Neural progenitor cell (in vitro differentiated cells): ENCODE measurements around the gene DNAH7. TPM values are rescaled to one million over a fixed set of nuclear protein-coding genes. Genes with fewer than 3 reads are reported as not detected.
"Not testable (repeated sequence)": the region's sequence is repeated elsewhere in the genome, so short reads cannot be mapped to it uniquely, and the experiment has no call there.

Source experiments
- DNase-seq: peaks from one replicate; pipeline ENCODE4 v3.0.0-alpha.2; 2016; ENCODE audit warnings: low spot score
- H2AFZ ChIP-seq: fragments of 200-600 bp; sonication (generic); replicated peaks from 2 replicates; pipeline ENCODE4 v1.6.1; 2016; ENCODE audit warnings: antibody characterized with exemption
- H3F3A ChIP-seq: fragments of 200-600 bp; sonication (generic); 2 replicates; pipeline ENCODE4 v1.6.1; 2016; ENCODE audit warnings: antibody characterized with exemption, low read depth
- H3K27ac ChIP-seq: fragments of 200-600 bp; sonication (generic); 2 replicates; pipeline ENCODE4 v1.5.1; 2016; ENCODE audit warnings: mild to moderate bottlenecking
- H3K27me3 ChIP-seq: fragments of 200-600 bp; sonication (generic); 2 replicates; pipeline ENCODE4 v1.6.1; 2016; ENCODE audit warnings: mild to moderate bottlenecking, moderate library complexity
- H3K36me3 ChIP-seq: fragments of 200-600 bp; sonication (generic); 2 replicates; pipeline ENCODE4 v1.5.1; 2016
- H3K4me1 ChIP-seq: fragments of 200-600 bp; sonication (generic); 2 replicates; pipeline ENCODE4 v1.6.1; 2016; ENCODE audit warnings: mixed run types
- H3K4me2 ChIP-seq: fragments of 200-600 bp; sonication (generic); 2 replicates; pipeline ENCODE4 v1.6.1; 2016
- H3K4me3 ChIP-seq: fragments of 200-600 bp; sonication (generic); 2 replicates; pipeline ENCODE4 v1.5.1; 2016
- H3K79me2 ChIP-seq: fragments of 200-600 bp; sonication (generic); 2 replicates; pipeline ENCODE4 v1.6.1; 2016; ENCODE audit warnings: low read depth
- H3K9ac ChIP-seq: fragments of 200-600 bp; sonication (generic); 2 replicates; pipeline ENCODE4 v1.6.1; 2016
- H3K9me3 ChIP-seq: fragments of 200-600 bp; sonication (generic); 2 replicates; pipeline ENCODE4 v1.5.1; 2016; ENCODE audit warnings: low read depth
- H4K20me1 ChIP-seq: fragments of 200-600 bp; sonication (generic); 2 replicates; pipeline ENCODE4 v1.6.1; 2016; ENCODE audit warnings: low read depth
- H3K27ac Mint-ChIP-seq: 3 replicates; pipeline ENCODE4 v1.8.0; 2021; ENCODE audit warnings: mixed read lengths
- H3K27me3 Mint-ChIP-seq: 2 replicates; pipeline ENCODE4 v1.8.0; 2022; ENCODE audit warnings: low read depth, mild to moderate bottlenecking, inconsistent platforms, moderate library complexity, mixed read lengths; ENCODE audit not compliant: insufficient read depth
- H3K36me3 Mint-ChIP-seq: 3 replicates; pipeline ENCODE4 v1.8.0; 2021; ENCODE audit warnings: mixed read lengths
- H3K4me1 Mint-ChIP-seq: 3 replicates; pipeline ENCODE4 v1.8.0; 2021; ENCODE audit warnings: mixed read lengths
- H3K4me3 Mint-ChIP-seq: 3 replicates; pipeline ENCODE4 v1.8.0; 2021; ENCODE audit warnings: mild to moderate bottlenecking, moderate library complexity, mixed read lengths
- H3K9me3 Mint-ChIP-seq: 3 replicates; pipeline ENCODE4 v1.8.0; 2020; ENCODE audit warnings: mixed read lengths
- EZH2phosphoT487 ChIP-seq: fragments of 200-600 bp; sonication (generic); IDR thresholded peaks from 2 replicates; pipeline ENCODE4 v1.6.1; 2017; ENCODE audit warnings: antibody characterized with exemption
- total RNA-seq: library from RNA; depleted of rRNA; stranded (reverse); fragments of >200 nt; gene quantifications from 2 replicates; pipeline ENCODE4 v1.2.3, GENCODE V29; 2015; ENCODE audit warnings: low replicate concordance
- TF ChIP-seq, protein P1 (sequence below): fragments of 200-600 bp; sonication (generic); IDR thresholded peaks from 2 replicates; pipeline ENCODE4 v1.5.1; 2017; ENCODE audit warnings: antibody characterized with exemption, mild to moderate bottlenecking

The DNAH7 gene
- total RNA-seq, 1 donor from 2014 or later: 0.49 TPM

DNA sequence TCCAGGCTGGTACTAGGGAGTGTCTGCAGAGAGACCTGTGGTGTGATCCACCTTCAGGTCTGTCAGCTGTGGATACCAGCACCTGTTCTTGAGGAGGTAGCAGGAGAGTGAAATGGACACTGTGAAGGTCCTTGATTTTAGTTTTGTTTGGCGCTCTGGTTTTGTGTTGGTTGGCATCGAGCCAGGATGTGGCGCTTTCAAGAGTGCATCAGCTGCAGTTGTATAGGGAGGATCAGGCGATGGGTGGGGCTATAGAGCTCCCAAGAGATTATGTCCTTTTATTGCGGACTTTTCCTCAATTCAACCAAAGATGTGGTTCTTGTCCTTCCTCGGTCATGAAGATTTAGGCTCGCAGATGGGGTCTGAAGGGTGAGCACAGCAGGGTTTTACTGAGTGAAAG is 374.1 kb downstream of the DNAH7 start:
- Histone ChIP-seq H3K4me3 (no peak overlapping the region), H3F3A (no peaks in the 10 kb centered on the region), H2AFZ (no peak overlapping the region), H3K4me2 (no peak overlapping the region), H3K79me2 (peaks cover 100% of the 10 kb centered on the region), H3K9ac (no peak overlapping the region), H3K9me3 (peaks cover 33% of the 10 kb centered on the region), H3K36me3 (peaks cover 38% of the 10 kb centered on the region), H3K27me3 (no peaks in the 10 kb centered on the region), H4K20me1 (no peaks in the 10 kb centered on the region), H3K27ac (no peak overlapping the region), H3K4me1 (peaks cover under 1% of the 10 kb centered on the region)
- H3K4me1 Mint-ChIP-seq: no peaks in the 10 kb centered on the region
- no peak overlapping the region for H3K4me3 Mint-ChIP-seq
- DNase-seq: no peak
- no peaks in the 10 kb centered on the region for H3K27me3 Mint-ChIP-seq
- peaks cover 74% of the 10 kb centered on the region for H3K9me3 Mint-ChIP-seq
- H3K27ac Mint-ChIP-seq: no peak overlapping the region
- TF ChIP-seq EZH2phosphoT487: no peak
- TF ChIP-seq, protein P1, sequence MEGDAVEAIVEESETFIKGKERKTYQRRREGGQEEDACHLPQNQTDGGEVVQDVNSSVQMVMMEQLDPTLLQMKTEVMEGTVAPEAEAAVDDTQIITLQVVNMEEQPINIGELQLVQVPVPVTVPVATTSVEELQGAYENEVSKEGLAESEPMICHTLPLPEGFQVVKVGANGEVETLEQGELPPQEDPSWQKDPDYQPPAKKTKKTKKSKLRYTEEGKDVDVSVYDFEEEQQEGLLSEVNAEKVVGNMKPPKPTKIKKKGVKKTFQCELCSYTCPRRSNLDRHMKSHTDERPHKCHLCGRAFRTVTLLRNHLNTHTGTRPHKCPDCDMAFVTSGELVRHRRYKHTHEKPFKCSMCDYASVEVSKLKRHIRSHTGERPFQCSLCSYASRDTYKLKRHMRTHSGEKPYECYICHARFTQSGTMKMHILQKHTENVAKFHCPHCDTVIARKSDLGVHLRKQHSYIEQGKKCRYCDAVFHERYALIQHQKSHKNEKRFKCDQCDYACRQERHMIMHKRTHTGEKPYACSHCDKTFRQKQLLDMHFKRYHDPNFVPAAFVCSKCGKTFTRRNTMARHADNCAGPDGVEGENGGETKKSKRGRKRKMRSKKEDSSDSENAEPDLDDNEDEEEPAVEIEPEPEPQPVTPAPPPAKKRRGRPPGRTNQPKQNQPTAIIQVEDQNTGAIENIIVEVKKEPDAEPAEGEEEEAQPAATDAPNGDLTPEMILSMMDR: no peak
- H3K36me3 Mint-ChIP-seq: peaks cover 64% of the 10 kb centered on the region

DNA sequence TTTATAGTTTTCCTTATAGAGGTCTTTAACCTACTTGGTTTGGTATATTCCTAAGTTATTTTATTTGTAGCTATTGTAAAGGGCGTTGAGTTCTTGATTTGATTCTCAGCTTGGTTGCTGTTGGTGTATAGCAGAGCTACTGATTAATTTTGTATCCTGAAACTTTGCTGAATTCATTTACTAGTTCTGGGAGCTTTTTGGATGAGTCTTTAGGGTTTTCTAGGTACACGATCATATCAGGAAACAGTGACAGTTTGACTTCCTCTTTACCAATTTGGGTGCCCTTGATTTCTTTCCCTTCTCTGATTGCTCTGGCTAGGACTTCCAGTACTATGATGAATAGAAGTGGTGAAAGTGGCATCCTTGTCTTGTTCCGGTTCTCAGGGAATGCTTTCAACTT is 376.1 kb downstream of the DNAH7 start:
- H3K27ac ChIP-seq, H3K4me1 Mint-ChIP-seq, H3K9ac ChIP-seq, H3K4me2 ChIP-seq, H2AFZ ChIP-seq, H3K27ac Mint-ChIP-seq, H3K4me3 Mint-ChIP-seq, H3K4me3 ChIP-seq, H4K20me1 ChIP-seq, DNase-seq, H3K27me3 Mint-ChIP-seq, H3K27me3 ChIP-seq: not testable (repeated sequence)
- Histone ChIP-seq H3K36me3 (peaks cover 32% of the 10 kb centered on the region), H3K79me2 (peaks cover 96% of the 10 kb centered on the region), H3K9me3 (peaks cover 30% of the 10 kb centered on the region), H3F3A (peaks cover 17% of the 10 kb centered on the region), H3K4me1 (peaks cover 18% of the 10 kb centered on the region)
- peaks cover 56% of the 10 kb centered on the region for H3K36me3 Mint-ChIP-seq
- peaks cover 57% of the 10 kb centered on the region for H3K9me3 Mint-ChIP-seq

Other genes with a start within 250 kb of the DNAH7 start
- gene STK17B, start 102.7 kb upstream of the DNAH7 start, total RNA-seq: 18.6 and 35.4 TPM in 2 replicates